ENCODE data around the gene GABRR3. TPM values are rescaled to one million over a fixed set of nuclear protein-coding genes. Genes with fewer than 3 reads are reported as not detected.

GABRR3 gene
- polyA plus RNA-seq, 1 experiment: not detected

- Histone ChIP-seq H3K27me3 (ENCODE audit: control insufficient read depth, insufficient read depth, low read length) (0 out of 2 replicates have a peak, but pooled peaks cover 2% of the 10 kb centered on the region), H3K4me3 (ENCODE audit: low read depth, low read length) (no peak overlapping the region), H3K36me3 (ENCODE audit: control insufficient read depth, insufficient read depth, low read length) (no peaks in the 10 kb centered on the region)
- ChIA-PET CTCF (interaction anchor here (0.7 to 4.8 kb wide), 6 partner anchors 8 to 304 kb away, joined by 3 to 45 read pairs (median 3); no protein-coding TSS in a partner anchor), POLR2A (no interaction called here)
- no peak for DNase-seq (ENCODE audit: low read depth)
- TF ChIP-seq, protein P1, sequence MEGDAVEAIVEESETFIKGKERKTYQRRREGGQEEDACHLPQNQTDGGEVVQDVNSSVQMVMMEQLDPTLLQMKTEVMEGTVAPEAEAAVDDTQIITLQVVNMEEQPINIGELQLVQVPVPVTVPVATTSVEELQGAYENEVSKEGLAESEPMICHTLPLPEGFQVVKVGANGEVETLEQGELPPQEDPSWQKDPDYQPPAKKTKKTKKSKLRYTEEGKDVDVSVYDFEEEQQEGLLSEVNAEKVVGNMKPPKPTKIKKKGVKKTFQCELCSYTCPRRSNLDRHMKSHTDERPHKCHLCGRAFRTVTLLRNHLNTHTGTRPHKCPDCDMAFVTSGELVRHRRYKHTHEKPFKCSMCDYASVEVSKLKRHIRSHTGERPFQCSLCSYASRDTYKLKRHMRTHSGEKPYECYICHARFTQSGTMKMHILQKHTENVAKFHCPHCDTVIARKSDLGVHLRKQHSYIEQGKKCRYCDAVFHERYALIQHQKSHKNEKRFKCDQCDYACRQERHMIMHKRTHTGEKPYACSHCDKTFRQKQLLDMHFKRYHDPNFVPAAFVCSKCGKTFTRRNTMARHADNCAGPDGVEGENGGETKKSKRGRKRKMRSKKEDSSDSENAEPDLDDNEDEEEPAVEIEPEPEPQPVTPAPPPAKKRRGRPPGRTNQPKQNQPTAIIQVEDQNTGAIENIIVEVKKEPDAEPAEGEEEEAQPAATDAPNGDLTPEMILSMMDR (IDR thresholded peaks at IDR 0.05; ENCODE audit: insufficient read depth, low read depth, low read length): no peak
These were observed 9.6 kb downstream of the GABRR3 start for GRCh38 chr3:98025392-98025945.

- Histone ChIP-seq H3K36me3 (ENCODE audit: control insufficient read depth, insufficient read depth, low read length) (no peaks in the 10 kb centered on the region), H3K27me3 (ENCODE audit: control insufficient read depth, insufficient read depth, low read length) (no peaks in the 10 kb centered on the region), H3K4me3 (ENCODE audit: low read depth, low read length) (no peak overlapping the region)
- TF ChIP-seq, protein P1 (IDR thresholded peaks at IDR 0.05; ENCODE audit: insufficient read depth, low read depth, low read length): peak; percentile 92
- ChIA-PET POLR2A (no interaction called here), CTCF (interaction anchor here (0.6 to 5.8 kb wide), 29 partner anchors 9 to 304 kb away, joined by 3 to 78 read pairs (median 4); partner anchors contain the start of genes ARL6 and CRYBG3)
- no peak for DNase-seq (ENCODE audit: low read depth)
These were observed 11.9 kb downstream of the GABRR3 start for GRCh38 chr3:98022978-98023820.

DNA sequence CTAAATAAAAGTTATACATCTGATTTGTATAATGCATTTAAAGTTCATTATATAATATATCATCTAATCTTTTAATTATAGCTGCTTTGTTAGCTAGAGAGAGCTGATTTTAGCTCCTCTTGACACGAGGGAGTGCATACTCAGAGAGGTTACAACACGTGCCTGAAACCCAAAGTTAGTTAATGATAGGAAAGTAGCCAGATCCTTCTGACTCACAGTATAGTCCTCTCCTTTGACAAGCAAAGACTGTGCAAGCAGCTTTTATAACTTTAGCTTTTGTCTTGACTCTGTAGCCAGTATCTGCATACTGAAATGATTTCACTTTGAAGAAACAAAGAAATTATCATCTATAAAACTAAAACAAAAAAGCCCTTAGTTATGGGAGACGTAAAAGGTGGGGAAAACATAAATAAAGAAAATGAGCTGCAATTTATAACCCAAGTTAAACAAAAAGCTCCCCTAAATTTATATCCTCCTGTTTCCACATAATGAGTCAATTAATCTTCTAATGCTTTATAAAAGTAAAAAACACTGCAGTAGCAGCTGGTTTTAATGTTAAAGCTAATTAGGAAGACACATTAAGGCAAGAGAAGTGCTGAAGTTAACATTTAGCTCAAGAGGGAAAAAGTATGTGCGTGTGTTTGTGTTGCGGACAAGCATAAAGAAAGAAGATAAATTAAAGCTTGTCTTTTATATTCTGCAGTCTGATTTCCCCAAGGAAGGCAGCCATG lies 13.1 kb downstream of the GABRR3 start:
- TF ChIP-seq, protein P1 (IDR thresholded peaks at IDR 0.05; ENCODE audit: insufficient read depth, low read depth, low read length): no peak
- POLR2A ChIA-PET: no interaction called here
- Histone ChIP-seq H3K36me3 (ENCODE audit: control insufficient read depth, insufficient read depth, low read length) (no peaks in the 10 kb centered on the region), H3K27me3 (ENCODE audit: control insufficient read depth, insufficient read depth, low read length) (no peaks in the 10 kb centered on the region), H3K4me3 (ENCODE audit: low read depth, low read length) (no peak overlapping the region)
- DNase-seq (ENCODE audit: low read depth): no peak
- CTCF ChIA-PET: interaction anchor here (0.6 to 5.8 kb wide), 21 partner anchors 9 to 1172 kb away, joined by 3 to 78 read pairs (median 4); partner anchors contain the start of gene CRYBG3

GRCh38 chr3:98020412-98020811 lies 14.7 kb downstream of the GABRR3 start:
- Histone ChIP-seq H3K36me3 (ENCODE audit: control insufficient read depth, insufficient read depth, low read length) (no peaks in the 10 kb centered on the region), H3K27me3 (ENCODE audit: control insufficient read depth, insufficient read depth, low read length) (no peaks in the 10 kb centered on the region), H3K4me3 (ENCODE audit: low read depth, low read length) (no peak overlapping the region)
- no peak for DNase-seq (ENCODE audit: low read depth)
- CTCF ChIA-PET: interaction anchor here (0.5 to 5.8 kb wide), 4 partner anchors 7 to 228 kb away, joined by 3 to 78 read pairs (median 24); no protein-coding TSS in a partner anchor
- POLR2A ChIA-PET: no interaction called here
- TF ChIP-seq, protein P1 (IDR thresholded peaks at IDR 0.05; ENCODE audit: insufficient read depth, low read depth, low read length): no peak

DNA sequence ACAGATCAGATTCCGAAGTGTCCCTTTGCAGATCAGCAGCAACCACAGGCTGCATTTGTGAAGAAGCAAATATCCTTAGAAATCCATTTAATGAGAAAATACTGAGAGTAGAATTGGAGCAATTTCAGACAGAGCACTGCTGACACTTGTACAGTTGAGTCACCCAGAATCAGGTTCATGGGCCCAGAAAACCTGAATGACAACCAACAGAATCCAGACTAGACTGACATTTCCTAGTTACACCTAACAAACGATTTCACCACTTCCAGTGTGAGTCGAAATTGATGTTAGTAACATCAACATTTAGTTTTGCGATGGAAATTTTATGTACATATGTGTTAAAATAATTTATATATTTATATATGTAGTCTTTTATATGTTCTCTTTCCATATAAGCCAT lies 16.8 kb downstream of the GABRR3 start:
- ChIA-PET POLR2A (no interaction called here), CTCF (no interaction called here)
- no peak for DNase-seq (ENCODE audit: low read depth)

More for the DNA sequence above, 16.8 kb downstream of the GABRR3 start:
- Histone ChIP-seq H3K36me3 (ENCODE audit: control insufficient read depth, insufficient read depth, low read length) (no peaks in the 10 kb centered on the region), H3K27me3 (ENCODE audit: control insufficient read depth, insufficient read depth, low read length) (no peaks in the 10 kb centered on the region), H3K4me3 (ENCODE audit: low read depth, low read length) (no peak overlapping the region)
- TF ChIP-seq, protein P1 (IDR thresholded peaks at IDR 0.05; ENCODE audit: insufficient read depth, low read depth, low read length): no peak

Measured in BJ (cell line).